IMR-90 (cell line): ENCODE results near the gene TAPT1. TPM values are rescaled to one million over a fixed set of nuclear protein-coding genes. Genes with fewer than 3 reads are reported as not detected.

ENCODE experiments used
- ATAC-seq: fragments of 200-7000 bp; cut with Tn5 transposase; 2 replicates; pipeline ENCODE4 v1.9.1; 2020; ENCODE audit warnings: low read depth, mild to moderate bottlenecking, moderate library complexity
- BruUV-seq: library from RNA; stranded (reverse); fragments of 400-500 nt; replicated peaks from 2 replicates; lab custom pipeline; 2021; lab: Mats Ljungman, UMichigan
- CTCF ChIA-PET: fragments of 300-600 bp; formaldehyde crosslinking; extraction: SDS; loops from one replicate; lab custom pipeline; 2021; ENCODE audit warnings: antibody characterized with exemption; lab: Yijun Ruan, JAX
- POLR2A ChIA-PET: fragments of 300-600 bp; sonication (Branson Sonifier 250); formaldehyde crosslinking; loops from one replicate; lab custom pipeline; 2022; ENCODE audit warnings: antibody characterized with exemption; ENCODE audit not compliant: unreplicated experiment; lab: Charles Lee
- DNase-seq: peaks from one replicate; pipeline ENCODE4 v3.0.0; 2013
- H2AFZ ChIP-seq: replicated peaks from 2 replicates; pipeline ENCODE3; 2013; ENCODE audit warnings: low read length, mild to moderate bottlenecking; ENCODE audit not compliant: poor library complexity
- H2AK5ac ChIP-seq: 2 replicates; pipeline ENCODE4 v1.6.1; 2013; ENCODE audit warnings: low read depth, low read length, inconsistent platforms
- H2AK9ac ChIP-seq: replicated peaks from 2 replicates; pipeline ENCODE3; 2013; ENCODE audit warnings: mild to moderate bottlenecking, low read depth, low read length, moderate library complexity; ENCODE audit not compliant: poor library complexity
- H2BK120ac ChIP-seq: 2 replicates; pipeline ENCODE4 v1.6.1; 2013; ENCODE audit warnings: low read depth, low read length, inconsistent platforms
- H2BK15ac ChIP-seq: 3 replicates; pipeline ENCODE4 v1.6.1; 2013; ENCODE audit warnings: low read depth, low read length, inconsistent platforms
- H2BK20ac ChIP-seq: 2 replicates; pipeline ENCODE4 v1.6.1; 2013; ENCODE audit warnings: low read depth, mild to moderate bottlenecking, inconsistent platforms, low read length, moderate library complexity
- H2BK5ac ChIP-seq: 2 replicates; pipeline ENCODE4 v1.6.1; 2013; ENCODE audit warnings: mild to moderate bottlenecking, low read depth, low read length, inconsistent platforms; ENCODE audit not compliant: poor library complexity, severe bottlenecking
- H3K14ac ChIP-seq: replicated peaks from 2 replicates; pipeline ENCODE4 v1.6.1; 2013; ENCODE audit warnings: low read depth, low read length, inconsistent platforms
- H3K18ac ChIP-seq: 2 replicates; pipeline ENCODE4 v1.6.1; 2013; ENCODE audit warnings: low read depth, low read length, control low read depth
- H3K23ac ChIP-seq: 2 replicates; pipeline ENCODE4 v1.6.1; 2013; ENCODE audit warnings: low read depth, low read length, inconsistent platforms
- H3K27ac ChIP-seq: 2 replicates; pipeline ENCODE4 v1.5.1; 2013; ENCODE audit warnings: mild to moderate bottlenecking, control low read depth, low read length; ENCODE audit not compliant: insufficient read depth
- H3K27me3 ChIP-seq: 2 replicates; pipeline ENCODE4 v1.6.1; 2013; ENCODE audit warnings: low read length; ENCODE audit not compliant: control insufficient read depth, insufficient read depth
- H3K36me3 ChIP-seq: 2 replicates; pipeline ENCODE4 v1.6.1; 2013; ENCODE audit warnings: low read length, mixed read lengths; ENCODE audit not compliant: control insufficient read depth, insufficient read depth
- H3K4ac ChIP-seq: 2 replicates; pipeline ENCODE4 v1.6.1; 2013; ENCODE audit warnings: low read depth, low read length, inconsistent platforms
- H3K4me1 ChIP-seq: 2 replicates; pipeline ENCODE4 v1.6.1; 2013; ENCODE audit warnings: low read length, mixed read lengths; ENCODE audit not compliant: control insufficient read depth, insufficient read depth
- H3K4me2 ChIP-seq: 2 replicates; pipeline ENCODE4 v1.6.1; 2013; ENCODE audit warnings: low read depth, mild to moderate bottlenecking, control low read depth, low read length, moderate library complexity
- H3K4me3 ChIP-seq: 2 replicates; pipeline ENCODE4 v1.5.1; 2013; ENCODE audit warnings: low read depth, mild to moderate bottlenecking, control low read depth, low read length, moderate library complexity; ENCODE audit not compliant: insufficient read depth
- H3K56ac ChIP-seq: 2 replicates; pipeline ENCODE4 v1.6.1; 2013; ENCODE audit warnings: low read length, inconsistent platforms; ENCODE audit not compliant: insufficient read depth; ENCODE audit errors: extremely low read depth
- H3K79me1 ChIP-seq, 2 experiments: 2 replicates each; pipeline ENCODE4 v1.6.1; 2013; ENCODE audit warnings: low read length in 2 of 2, inconsistent platforms in 1 of 2, low read depth in 1 of 2
- H3K9ac ChIP-seq: 2 replicates; pipeline ENCODE4 v1.6.1; 2013; ENCODE audit warnings: low read depth, low read length, control low read depth
- H3K9me1 ChIP-seq: 2 replicates; pipeline ENCODE4 v1.6.1; 2013; ENCODE audit warnings: low read length, inconsistent platforms; ENCODE audit not compliant: insufficient read depth
- H3K9me3 ChIP-seq: 2 replicates; pipeline ENCODE4 v1.6.1; 2013; ENCODE audit warnings: low read length; ENCODE audit not compliant: control insufficient read depth, insufficient read depth
- H4K20me1 ChIP-seq: 2 replicates; pipeline ENCODE4 v1.6.1; 2013; ENCODE audit warnings: low read length, inconsistent platforms; ENCODE audit not compliant: insufficient read depth
- H4K5ac ChIP-seq: 2 replicates; pipeline ENCODE4 v1.6.1; 2013; ENCODE audit warnings: mild to moderate bottlenecking, low read depth, low read length, control low read depth
- H4K8ac ChIP-seq, 2 experiments: 2 replicates each; pipeline ENCODE4 v1.6.1; 2013; ENCODE audit warnings: low read depth in 2 of 2, low read length in 2 of 2, control low read depth in 1 of 2, inconsistent platforms in 1 of 2
- H4K91ac ChIP-seq: 2 replicates; pipeline ENCODE4 v1.6.1; 2013; ENCODE audit warnings: low read depth, low read length, inconsistent platforms; ENCODE audit not compliant: insufficient read depth
- ELK1 ChIP-seq: fragments of 150-350 bp; IDR thresholded peaks from 2 replicates; pipeline ENCODE4 v1.6.1; 2016; ENCODE audit warnings: low read depth, mild to moderate bottlenecking, low read length, moderate library complexity, borderline replicate concordance
- MXI1 ChIP-seq: IDR thresholded peaks from 2 replicates; pipeline ENCODE4 v1.6.1; 2012; ENCODE audit warnings: low read depth, mild to moderate bottlenecking, low read length, moderate library complexity, borderline replicate concordance
- dilution Hi-C: fragments of 300-500 bp; cut with HindIII; formaldehyde crosslinking; loops from one replicate; pipeline ENCODE4 v1.14.3; 2018; ENCODE audit warnings: low sequenced_read_pairs; ENCODE audit not compliant: unreplicated experiment
- in situ Hi-C: fragments of 300-500 bp; cut with MboI; formaldehyde crosslinking; loops from 3 replicates; pipeline ENCODE4 v1.14.3; 2019; ENCODE audit warnings: low sequenced_read_pairs, inconsistent platforms, mixed read lengths
- intact Hi-C: fragments of 100-400 bp; cut with micrococcal nuclease; formaldehyde crosslinking; loops from 2 replicates; pipeline ENCODE4 v1.10.0; 2022
- polyA plus RNA-seq, 3 experiments: library from polyadenylated mRNA; depleted of rRNA; stranded (reverse); fragments of >200 nt; gene quantifications; 2 replicates each; pipeline ENCODE4 v1.2.3, GENCODE V29; 2012; ENCODE audit warnings: low replicate concordance in 1 of 3
- total RNA-seq: library from RNA; depleted of rRNA; stranded (reverse); fragments of >200 nt; gene quantifications from 2 replicates; pipeline ENCODE4 v1.2.3, GENCODE V29; 2012

The TAPT1 gene
- total and polyA plus RNA-seq, 2 of the 4 experiments (the other 2 are of a cell fraction), result 5.6 to 12.2 TPM

DNA sequence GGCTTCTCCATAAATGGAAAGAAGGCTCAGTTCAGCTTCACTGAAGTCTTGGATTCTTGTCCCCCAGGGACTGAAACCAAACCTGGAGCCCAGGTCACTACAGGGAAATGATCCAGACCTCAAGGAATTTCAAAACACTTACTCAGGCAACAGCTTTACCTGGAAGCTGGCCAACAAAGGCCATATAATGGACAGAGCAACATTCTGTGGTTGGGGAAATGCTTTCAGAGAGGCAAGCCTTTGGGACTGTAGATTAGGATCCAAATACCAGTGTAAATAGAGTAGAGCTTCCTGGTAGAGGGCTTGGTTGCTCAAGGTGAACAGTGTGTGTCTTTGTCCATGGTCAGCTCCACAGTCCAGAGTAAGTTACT, 85.4 kb downstream of the TAPT1 start:
- Histone ChIP-seq H3K4ac (no peak overlapping the region), H4K8ac (no peak overlapping the region), H2AFZ (no peak overlapping the region), H3K14ac (no peak overlapping the region), H3K18ac (no peak overlapping the region), H2BK5ac (no peak overlapping the region), H2AK9ac (no peak overlapping the region), H4K5ac (no peak overlapping the region), H2BK120ac (no peak overlapping the region), H3K36me3 (no peaks in the 10 kb centered on the region), H2AK5ac (no peak overlapping the region), H3K9me3 (peaks cover 2% of the 10 kb centered on the region; the same call in 1 of the 2 replicates), H3K27ac (no peak overlapping the region), H3K56ac (no peak overlapping the region), H3K9me1 (no peaks in the 10 kb centered on the region; the same call in 1 of the 2 replicates), H2BK15ac (no peak overlapping the region), H4K91ac (no peak overlapping the region), H3K4me1 (peaks cover 2% of the 10 kb centered on the region; the same call in 1 of the 2 replicates), H3K27me3 (peaks cover 17% of the 10 kb centered on the region), H3K79me1 (no peaks in the 10 kb centered on the region), H3K23ac (no peak overlapping the region), H3K4me2 (no peak overlapping the region), H4K20me1 (no peaks in the 10 kb centered on the region), H3K4me3 (no peak overlapping the region), H3K9ac (no peak overlapping the region), H2BK20ac (no peak overlapping the region)
- no TSS peak for BruUV-seq
- ChIA-PET POLR2A (no interaction called here), CTCF (interaction anchor here (1.3 to 1.5 kb wide), 2 partner anchors 13 to 25 kb away, joined by 3 read pairs; no protein-coding TSS in a partner anchor)
- dilution Hi-C loops, result no loop called here
- ATAC-seq (peak; percentile 73), DNase-seq (peak; percentile 68)
- intact Hi-C loops, result no loop called here
- in situ Hi-C loops, result no loop called here
- no peak for TF ChIP-seq MXI1
- no peak for TF ChIP-seq ELK1
